ENCODE results near the gene DIRAS2. TPM values are rescaled to one million over a fixed set of nuclear protein-coding genes. Genes with fewer than 3 reads are reported as not detected.
"Not testable (repeated sequence)": the region's sequence is repeated elsewhere in the genome, so short reads cannot be mapped to it uniquely, and the experiment has no call there.

DIRAS2 gene
- total and polyA plus RNA-seq, 2 donors (not counting 3 experiments of a cell fraction or from before 2014, with no cell fraction given), result not detected

DNA sequence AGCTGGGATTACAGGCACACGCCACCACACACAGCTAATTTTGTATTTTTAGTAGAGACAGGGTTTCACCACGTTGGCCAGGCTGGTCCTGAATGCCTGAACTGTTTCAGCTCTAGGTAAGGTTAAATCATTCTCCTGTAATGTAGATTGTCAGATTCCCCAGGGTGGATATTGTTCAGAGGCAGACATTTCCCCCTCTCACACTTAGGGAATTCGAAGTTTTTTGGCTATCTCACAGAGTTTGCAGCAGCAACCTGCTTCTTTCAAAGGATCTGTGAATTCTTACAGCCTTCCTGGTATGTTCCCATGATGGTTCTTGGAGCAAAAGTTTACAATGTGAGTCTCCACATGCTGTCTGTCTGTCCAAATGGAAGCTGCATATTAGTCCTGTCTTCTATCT, 15.6 kb upstream of the DIRAS2 start:
- H3K4me1 ChIP-seq (ENCODE audit: control insufficient read depth, extremely low read depth, insufficient read depth, low read length), result no peaks in the 10 kb centered on the region
- CTCF ChIA-PET, result interaction anchor here (0.6 kb wide), 1 partner anchor 277 kb away, joined by 3 read pairs; no protein-coding TSS in a partner anchor
- H2AFZ ChIP-seq (ENCODE audit: low read depth, low read length), result no peak overlapping the region
- no peak for FAIRE-seq
- no peaks in the 10 kb centered on the region for H3K9me1 ChIP-seq (replicated peaks; ENCODE audit: control insufficient read depth, extremely low read depth, insufficient read depth, low read length)
- no peaks in the 10 kb centered on the region for H3K27me3 ChIP-seq (ENCODE audit: control insufficient read depth in 2 of 2, insufficient read depth in 2 of 2, low read length in 2 of 2)
- no peak overlapping the region for H3K27ac ChIP-seq (ENCODE audit: insufficient read depth, low read depth, low read length)
- H3K9me3 ChIP-seq (replicated peaks; ENCODE audit: control insufficient read depth, insufficient read depth, low read length), result no peaks in the 10 kb centered on the region
- H3K4me3 ChIP-seq (replicated peaks in 1 of 3; ENCODE audit: insufficient read depth in 1 of 3, low read depth in 1 of 3, low read length in 3 of 3), result no peak overlapping the region
- DNase-seq (ENCODE audit: low read depth, low spot score), result no peak
- TF ChIP-seq POLR2A (IDR thresholded peaks at IDR 0.05; ENCODE audit: low read depth, low read length) (no peak), FOS (IDR thresholded peaks at IDR 0.05; ENCODE audit: borderline replicate concordance, insufficient read depth, low read length) (no peak), JUN (IDR thresholded peaks at IDR 0.05; ENCODE audit: borderline replicate concordance, insufficient read depth, insufficient read length, low read depth) (no peak), POLR2AphosphoS5 (IDR thresholded peaks at IDR 0.05; ENCODE audit: insufficient read depth, low read depth, low read length) (no peak), EZH2 (IDR thresholded peaks at IDR 0.05; ENCODE audit: borderline replicate concordance, low read depth, low read length, severe bottlenecking) (no peak), MAX (IDR thresholded peaks at IDR 0.05; ENCODE audit: insufficient read depth, insufficient read length) (no peak), GATA2 (IDR thresholded peaks at IDR 0.05; ENCODE audit: insufficient read depth, insufficient read length, low read depth, low read length) (no peak), MYC (IDR thresholded peaks at IDR 0.05; ENCODE audit: low read depth, low read length) (no peak)
- TF ChIP-seq, protein P1, sequence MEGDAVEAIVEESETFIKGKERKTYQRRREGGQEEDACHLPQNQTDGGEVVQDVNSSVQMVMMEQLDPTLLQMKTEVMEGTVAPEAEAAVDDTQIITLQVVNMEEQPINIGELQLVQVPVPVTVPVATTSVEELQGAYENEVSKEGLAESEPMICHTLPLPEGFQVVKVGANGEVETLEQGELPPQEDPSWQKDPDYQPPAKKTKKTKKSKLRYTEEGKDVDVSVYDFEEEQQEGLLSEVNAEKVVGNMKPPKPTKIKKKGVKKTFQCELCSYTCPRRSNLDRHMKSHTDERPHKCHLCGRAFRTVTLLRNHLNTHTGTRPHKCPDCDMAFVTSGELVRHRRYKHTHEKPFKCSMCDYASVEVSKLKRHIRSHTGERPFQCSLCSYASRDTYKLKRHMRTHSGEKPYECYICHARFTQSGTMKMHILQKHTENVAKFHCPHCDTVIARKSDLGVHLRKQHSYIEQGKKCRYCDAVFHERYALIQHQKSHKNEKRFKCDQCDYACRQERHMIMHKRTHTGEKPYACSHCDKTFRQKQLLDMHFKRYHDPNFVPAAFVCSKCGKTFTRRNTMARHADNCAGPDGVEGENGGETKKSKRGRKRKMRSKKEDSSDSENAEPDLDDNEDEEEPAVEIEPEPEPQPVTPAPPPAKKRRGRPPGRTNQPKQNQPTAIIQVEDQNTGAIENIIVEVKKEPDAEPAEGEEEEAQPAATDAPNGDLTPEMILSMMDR (IDR thresholded peaks at IDR 0.05; ENCODE audit: extremely low read depth in 1 of 2, insufficient read depth in 1 of 2, low read depth in 1 of 2, low read length in 2 of 2), result no peak
- H3K4me2 ChIP-seq (ENCODE audit: insufficient read depth, low read length), result no peak overlapping the region
- POLR2A ChIA-PET, result no interaction called here
- H3K9ac ChIP-seq (replicated peaks; ENCODE audit: extremely low read depth, insufficient read depth, low read length), result no peak overlapping the region
- intact Hi-C loops (cut with micrococcal nuclease) (no loop called here), dilution Hi-C loops (cut with MboI; ENCODE audit: extremely low pct_ligation_motif_present, low sequenced_read_pairs) (no loop called here)
- no peaks in the 10 kb centered on the region for H4K20me1 ChIP-seq (replicated peaks; ENCODE audit: control insufficient read depth, extremely low read depth, insufficient read depth, low read length)
- BruUV-seq (replicated peaks), result no TSS peak
- H3K36me3 ChIP-seq (ENCODE audit: control insufficient read depth in 2 of 2, extremely low read depth in 1 of 2, insufficient read depth in 2 of 2, low read length in 2 of 2), result no peaks in the 10 kb centered on the region
- H3K79me2 ChIP-seq (ENCODE audit: control insufficient read depth, insufficient read depth, low read length), result no peaks in the 10 kb centered on the region

DNA sequence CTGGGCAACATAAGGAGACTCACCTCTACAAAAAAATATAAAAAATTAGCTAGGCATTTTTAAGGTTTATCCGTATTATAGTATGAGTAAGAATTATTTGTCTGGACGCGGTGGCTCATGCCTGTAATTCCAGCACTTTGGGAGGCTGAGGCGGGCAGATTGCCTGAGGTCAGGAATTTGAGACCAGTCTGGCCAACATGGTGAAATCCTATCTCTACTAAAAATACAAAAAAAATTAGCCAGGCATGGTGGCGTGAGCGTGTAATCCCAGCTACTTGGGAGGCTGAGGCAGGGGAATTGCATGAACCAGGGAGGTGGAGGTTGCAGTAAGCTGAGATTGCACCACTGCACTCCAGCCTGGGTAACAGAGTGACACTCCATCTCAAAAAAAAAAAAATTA, 14.3 kb upstream of the DIRAS2 start:
- H2AFZ ChIP-seq (ENCODE audit: low read depth, low read length); H3K9ac ChIP-seq (replicated peaks; ENCODE audit: extremely low read depth, insufficient read depth, low read length); H3K4me2 ChIP-seq (ENCODE audit: insufficient read depth, low read length); H3K27ac ChIP-seq (ENCODE audit: insufficient read depth, low read depth, low read length); CTCF ChIA-PET; H3K9me3 ChIP-seq (replicated peaks; ENCODE audit: control insufficient read depth, insufficient read depth, low read length); H3K27me3 ChIP-seq (ENCODE audit: control insufficient read depth in 2 of 2, insufficient read depth in 2 of 2, low read length in 2 of 2); DNase-seq (ENCODE audit: low read depth, low spot score); H3K4me3 ChIP-seq (replicated peaks in 1 of 3; ENCODE audit: insufficient read depth in 1 of 3, low read depth in 1 of 3, low read length in 3 of 3); BruUV-seq (replicated peaks); FAIRE-seq; H3K36me3 ChIP-seq (ENCODE audit: control insufficient read depth in 2 of 2, extremely low read depth in 1 of 2, insufficient read depth in 2 of 2, low read length in 2 of 2); dilution Hi-C loops (cut with MboI; ENCODE audit: extremely low pct_ligation_motif_present, low sequenced_read_pairs); H3K79me2 ChIP-seq (ENCODE audit: control insufficient read depth, insufficient read depth, low read length); H3K4me1 ChIP-seq (ENCODE audit: control insufficient read depth, extremely low read depth, insufficient read depth, low read length); H4K20me1 ChIP-seq (replicated peaks; ENCODE audit: control insufficient read depth, extremely low read depth, insufficient read depth, low read length); intact Hi-C loops (cut with micrococcal nuclease); H3K9me1 ChIP-seq (replicated peaks; ENCODE audit: control insufficient read depth, extremely low read depth, insufficient read depth, low read length): not testable (repeated sequence)
- POLR2A ChIA-PET, result interaction anchor here (0.6 kb wide), 1 partner anchor 28 kb away, joined by 3 read pairs; no protein-coding TSS in a partner anchor
